ENCODE results near the gene ST8SIA5. TPM values are rescaled to one million over a fixed set of nuclear protein-coding genes. Genes with fewer than 3 reads are reported as not detected.

Gene ST8SIA5
- total RNA-seq, 1 donor from 2014 or later: 0.05 TPM

DNA sequence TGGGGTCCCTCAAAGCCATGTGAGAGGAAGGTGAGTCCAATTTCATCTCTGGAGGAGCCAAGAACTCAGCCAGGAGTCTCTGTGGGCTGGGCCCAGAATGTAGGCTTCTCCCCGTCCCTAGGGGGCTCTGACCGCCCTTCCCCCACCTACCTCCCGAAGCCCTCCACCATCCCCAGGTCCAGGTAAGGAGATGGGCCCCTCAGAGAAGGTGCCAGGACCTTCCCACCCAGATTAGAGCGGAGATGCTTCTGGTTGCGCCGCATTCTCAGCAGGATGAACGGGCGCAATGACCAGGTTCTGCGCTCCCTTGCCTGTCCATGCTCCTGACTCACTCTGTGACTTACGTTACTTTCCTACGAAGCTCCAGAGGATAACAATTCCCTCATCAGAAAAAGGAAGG lies 23.0 kb downstream of the ST8SIA5 start:
- peaks cover 16% of the 10 kb centered on the region for H3K9me3 Mint-ChIP-seq
- H3K27ac Mint-ChIP-seq: no peak overlapping the region
- no peak for DNase-seq (ENCODE audit: low spot score)
- H3K4me3 Mint-ChIP-seq (ENCODE audit: low read depth): no peak overlapping the region
- H3K27me3 Mint-ChIP-seq (ENCODE audit: low read depth): peaks cover 4% of the 10 kb centered on the region
- intact Hi-C loops (cut with micrococcal nuclease): no loop called here
- no peaks in the 10 kb centered on the region for H3K4me1 Mint-ChIP-seq (ENCODE audit: low read depth)
- H3K36me3 Mint-ChIP-seq (ENCODE audit: low read depth): no peaks in the 10 kb centered on the region

DNA sequence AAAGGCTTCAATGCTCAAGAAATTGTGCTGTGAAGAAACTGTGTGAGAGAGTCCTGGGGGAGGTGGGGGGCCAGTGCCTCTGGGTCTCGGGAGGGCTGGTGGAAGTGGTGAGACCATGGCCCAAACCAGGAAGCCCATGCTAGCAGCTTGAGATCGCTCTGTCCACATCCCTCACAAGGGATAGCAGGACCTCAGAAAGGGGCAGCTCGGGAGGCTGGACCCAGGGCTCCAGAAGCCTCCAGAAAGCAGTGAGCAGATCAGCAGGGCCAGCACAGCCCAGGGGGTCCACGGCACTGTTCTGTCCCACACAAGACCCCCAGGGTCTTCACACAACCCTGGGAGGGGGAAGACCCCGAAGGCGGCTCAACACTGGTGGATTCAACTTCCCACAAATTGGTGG lies 24.1 kb downstream of the ST8SIA5 start:
- no peak overlapping the region for H3K4me3 Mint-ChIP-seq (ENCODE audit: low read depth)
- H3K9me3 Mint-ChIP-seq: peaks cover 16% of the 10 kb centered on the region
- no peaks in the 10 kb centered on the region for H3K4me1 Mint-ChIP-seq (ENCODE audit: low read depth)
- no peaks in the 10 kb centered on the region for H3K36me3 Mint-ChIP-seq (ENCODE audit: low read depth)
- peaks cover 2% of the 10 kb centered on the region for H3K27me3 Mint-ChIP-seq (ENCODE audit: low read depth)
- no peak overlapping the region for H3K27ac Mint-ChIP-seq
- no peak for DNase-seq (ENCODE audit: low spot score)
- intact Hi-C loops (cut with micrococcal nuclease): no loop called here

DNA sequence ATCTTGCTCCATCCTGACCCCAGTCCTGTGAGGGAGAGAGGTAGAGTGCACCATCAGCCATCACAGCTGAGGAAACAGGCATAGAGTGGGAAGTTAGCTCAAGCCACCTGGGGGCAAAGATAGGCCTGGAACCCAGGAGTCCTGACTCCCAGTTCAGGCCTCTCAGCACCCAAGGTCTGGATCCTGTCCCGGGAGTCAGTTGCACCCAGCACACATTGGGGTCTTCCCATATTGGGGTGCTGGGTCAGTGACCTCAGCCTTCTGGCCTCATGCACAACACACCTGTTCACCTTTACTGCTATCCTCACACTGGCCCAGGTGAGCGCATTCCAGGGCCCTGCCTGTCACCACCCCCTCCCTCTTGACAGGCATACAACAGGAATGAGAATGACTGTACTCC lies 24.7 kb downstream of the ST8SIA5 start:
- Mint-ChIP-seq H3K27me3 (ENCODE audit: low read depth) (peaks cover 2% of the 10 kb centered on the region), H3K4me1 (ENCODE audit: low read depth) (no peaks in the 10 kb centered on the region), H3K4me3 (ENCODE audit: low read depth) (no peak overlapping the region), H3K9me3 (peaks cover 16% of the 10 kb centered on the region), H3K36me3 (ENCODE audit: low read depth) (no peaks in the 10 kb centered on the region), H3K27ac (no peak overlapping the region)
- no peak for DNase-seq (ENCODE audit: low spot score)
- intact Hi-C loops (cut with micrococcal nuclease): no loop called here

DNA sequence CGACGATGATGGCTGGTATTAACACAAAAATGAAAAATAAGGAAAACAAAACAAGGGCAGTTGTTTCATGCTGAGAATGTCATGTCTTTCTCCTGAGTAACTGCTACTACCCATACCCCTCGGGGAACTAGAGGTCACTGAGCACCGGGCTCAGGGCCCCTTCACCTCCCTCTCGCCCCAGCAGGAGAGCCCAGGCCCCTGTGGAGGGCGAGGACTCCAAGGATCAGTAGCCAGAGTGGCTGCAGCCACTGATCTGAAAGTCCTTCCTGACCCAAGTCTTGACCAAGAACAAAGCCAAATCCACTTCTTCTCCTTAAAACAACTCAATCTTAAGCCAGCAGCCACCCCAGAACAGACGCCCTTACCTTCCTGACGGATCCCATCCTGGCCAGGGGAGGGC lies 25.5 kb downstream of the ST8SIA5 start:
- H3K27me3 Mint-ChIP-seq (ENCODE audit: low read depth): no peaks in the 10 kb centered on the region
- H3K9me3 Mint-ChIP-seq: peaks cover 16% of the 10 kb centered on the region
- DNase-seq (ENCODE audit: low spot score): no peak
- no peaks in the 10 kb centered on the region for H3K36me3 Mint-ChIP-seq (ENCODE audit: low read depth)
- intact Hi-C loops (cut with micrococcal nuclease): no loop called here
- H3K27ac Mint-ChIP-seq: no peak overlapping the region
- no peak overlapping the region for H3K4me3 Mint-ChIP-seq (ENCODE audit: low read depth)
- H3K4me1 Mint-ChIP-seq (ENCODE audit: low read depth): no peaks in the 10 kb centered on the region

DNA sequence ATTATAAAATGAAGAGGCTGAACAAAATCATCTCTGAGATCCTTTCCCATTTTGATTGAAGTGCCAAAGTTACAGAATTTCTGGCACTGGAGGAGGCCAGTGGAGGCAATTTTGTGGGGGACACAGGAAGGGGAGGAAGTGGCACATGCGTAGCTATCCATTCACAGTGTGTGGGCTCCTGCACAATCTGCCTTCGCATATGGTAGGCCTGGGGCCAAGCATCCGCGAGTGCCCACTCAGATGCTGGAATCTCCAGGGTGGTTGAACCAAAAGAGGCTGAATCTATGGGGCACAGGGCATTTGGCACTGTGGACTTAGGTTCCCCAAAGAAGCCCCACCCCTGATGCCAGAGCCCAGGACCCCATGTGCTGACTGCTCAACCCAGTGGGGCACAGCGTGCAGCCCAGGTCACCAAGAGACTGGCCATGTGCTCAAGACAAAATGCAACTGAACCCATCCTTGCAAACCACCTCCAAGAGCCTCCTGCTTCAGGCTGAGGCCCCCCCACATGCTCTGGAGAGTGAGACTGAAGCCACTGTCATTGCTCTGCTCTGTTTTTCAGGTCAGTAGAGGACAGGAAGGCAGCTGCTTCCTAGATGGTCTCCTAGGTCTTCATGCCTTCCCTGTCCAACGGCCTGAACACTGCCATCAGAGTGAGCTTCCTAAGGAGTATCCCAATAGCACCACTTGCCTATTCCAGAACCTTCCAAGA lies 28.5 kb downstream of the ST8SIA5 start:
- Mint-ChIP-seq H3K27me3 (ENCODE audit: low read depth) (no peaks in the 10 kb centered on the region), H3K36me3 (ENCODE audit: low read depth) (no peaks in the 10 kb centered on the region), H3K4me1 (ENCODE audit: low read depth) (no peaks in the 10 kb centered on the region), H3K27ac (no peak overlapping the region), H3K9me3 (peaks cover 16% of the 10 kb centered on the region), H3K4me3 (ENCODE audit: low read depth) (no peak overlapping the region)
- intact Hi-C loops (cut with micrococcal nuclease): no loop called here
- no peak for DNase-seq (ENCODE audit: low spot score)

DNA sequence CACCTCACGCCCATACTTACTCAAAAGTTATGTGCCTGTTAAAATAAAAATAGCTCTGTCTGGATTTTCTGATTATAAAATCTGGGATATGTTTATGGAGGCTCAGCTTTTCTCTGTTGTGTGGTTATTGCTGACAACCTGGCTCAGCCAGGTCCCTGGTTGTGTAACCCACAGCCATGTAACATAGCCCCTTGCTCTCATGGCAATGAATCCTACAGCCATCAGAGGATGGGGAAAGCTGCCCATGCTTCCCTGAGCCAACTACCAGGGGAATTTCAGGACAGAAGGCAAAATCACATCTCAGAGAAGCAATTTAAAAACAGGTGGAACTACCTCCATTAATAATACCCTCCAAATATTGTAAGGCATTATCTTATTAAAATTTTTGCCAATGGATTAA lies 29.7 kb downstream of the ST8SIA5 start:
- H3K36me3 Mint-ChIP-seq (ENCODE audit: low read depth): no peaks in the 10 kb centered on the region
- DNase-seq (ENCODE audit: low spot score): no peak
- H3K27ac Mint-ChIP-seq: no peak overlapping the region
- no peaks in the 10 kb centered on the region for H3K4me1 Mint-ChIP-seq (ENCODE audit: low read depth)
- H3K4me3 Mint-ChIP-seq (ENCODE audit: low read depth): no peak overlapping the region
- intact Hi-C loops (cut with micrococcal nuclease): no loop called here
- peaks cover 16% of the 10 kb centered on the region for H3K9me3 Mint-ChIP-seq
- H3K27me3 Mint-ChIP-seq (ENCODE audit: low read depth): no peaks in the 10 kb centered on the region

DNA sequence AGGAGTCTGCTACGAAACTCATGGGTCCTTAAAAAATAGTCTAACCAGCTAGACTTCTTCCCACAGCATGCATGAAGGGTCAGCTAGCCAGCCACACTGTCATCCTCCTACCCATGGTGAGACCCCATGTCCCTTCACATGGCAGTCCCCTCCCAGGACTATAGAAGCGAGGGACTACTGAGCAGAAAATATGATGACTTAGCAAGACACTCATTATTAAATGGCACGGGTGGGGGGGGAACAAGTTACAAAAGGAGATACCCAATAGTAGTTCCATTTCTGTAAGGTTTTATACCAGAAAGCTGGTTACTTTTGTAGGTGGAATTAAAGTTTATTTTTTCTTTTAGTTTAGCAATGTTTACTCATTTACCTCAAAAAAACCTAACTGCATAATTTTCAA lies 31.5 kb downstream of the ST8SIA5 start:
- H3K36me3 Mint-ChIP-seq (ENCODE audit: low read depth): no peaks in the 10 kb centered on the region
- H3K4me3 Mint-ChIP-seq (ENCODE audit: low read depth): no peak overlapping the region
- no peaks in the 10 kb centered on the region for H3K27me3 Mint-ChIP-seq (ENCODE audit: low read depth)
- peaks cover 8% of the 10 kb centered on the region for H3K9me3 Mint-ChIP-seq
- DNase-seq (ENCODE audit: low spot score): no peak
- intact Hi-C loops (cut with micrococcal nuclease): no loop called here
- H3K4me1 Mint-ChIP-seq (ENCODE audit: low read depth): no peaks in the 10 kb centered on the region
- H3K27ac Mint-ChIP-seq: no peak overlapping the region

DNA sequence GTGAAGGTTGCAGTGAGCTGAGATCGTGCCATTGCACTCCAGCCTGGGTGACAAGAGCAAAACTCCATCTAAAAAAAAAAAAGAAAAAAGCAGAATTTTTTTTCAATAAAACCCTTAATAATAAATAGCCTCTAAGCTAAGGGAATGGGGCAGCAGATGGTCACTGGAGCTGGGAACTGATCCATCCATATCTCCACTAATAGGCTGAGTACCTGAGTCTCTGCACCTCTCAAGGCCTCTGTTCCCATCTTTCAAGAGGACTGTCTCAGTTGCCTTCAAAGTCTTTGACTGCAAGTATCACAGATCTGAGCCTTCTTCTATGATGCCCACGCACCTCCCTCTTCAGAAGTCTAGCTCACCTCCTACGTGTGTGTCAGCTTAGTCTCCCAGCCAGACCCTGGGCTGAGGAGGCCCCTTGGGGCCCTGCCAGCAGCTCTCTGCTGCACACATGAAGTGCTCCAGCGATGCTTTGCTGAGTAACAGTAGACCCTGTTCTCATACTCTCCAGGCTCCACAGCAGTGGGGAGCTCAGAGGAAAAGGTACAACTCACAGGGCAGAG lies 32.9 kb downstream of the ST8SIA5 start:
- intact Hi-C loops (cut with micrococcal nuclease): no loop called here
- H3K27me3 Mint-ChIP-seq (ENCODE audit: low read depth): peaks cover 1% of the 10 kb centered on the region
- no peaks in the 10 kb centered on the region for H3K4me1 Mint-ChIP-seq (ENCODE audit: low read depth)
- H3K36me3 Mint-ChIP-seq (ENCODE audit: low read depth): no peaks in the 10 kb centered on the region
- DNase-seq (ENCODE audit: low spot score): no peak
- no peaks in the 10 kb centered on the region for H3K9me3 Mint-ChIP-seq
- no peak overlapping the region for H3K27ac Mint-ChIP-seq
- no peak overlapping the region for H3K4me3 Mint-ChIP-seq (ENCODE audit: low read depth)

DNA sequence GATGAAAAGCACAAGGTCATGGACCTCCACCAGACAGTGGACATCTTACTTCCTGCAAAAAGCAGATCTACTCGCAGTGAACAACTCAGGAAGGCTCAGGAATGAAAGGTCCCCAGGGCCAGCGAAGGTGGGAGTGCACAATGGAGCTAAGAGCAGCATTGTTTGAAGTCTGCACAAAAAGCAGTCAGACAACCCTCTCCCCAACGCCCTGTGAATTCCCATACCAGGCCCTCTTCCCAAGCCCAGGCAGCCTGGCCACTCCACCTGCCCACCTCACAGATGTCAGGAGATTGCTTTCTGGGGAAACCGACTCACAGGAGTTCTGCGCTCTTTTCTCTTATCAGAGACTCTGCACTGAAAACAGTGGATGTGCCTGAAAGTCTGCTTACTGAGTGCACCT lies 34.8 kb downstream of the ST8SIA5 start:
- Mint-ChIP-seq H3K36me3 (ENCODE audit: low read depth) (no peaks in the 10 kb centered on the region), H3K4me1 (ENCODE audit: low read depth) (no peaks in the 10 kb centered on the region), H3K9me3 (no peaks in the 10 kb centered on the region), H3K27ac (no peak overlapping the region), H3K4me3 (ENCODE audit: low read depth) (no peak overlapping the region), H3K27me3 (ENCODE audit: low read depth) (peaks cover 1% of the 10 kb centered on the region)
- no peak for DNase-seq (ENCODE audit: low spot score)
- intact Hi-C loops (cut with micrococcal nuclease): no loop called here

DNA sequence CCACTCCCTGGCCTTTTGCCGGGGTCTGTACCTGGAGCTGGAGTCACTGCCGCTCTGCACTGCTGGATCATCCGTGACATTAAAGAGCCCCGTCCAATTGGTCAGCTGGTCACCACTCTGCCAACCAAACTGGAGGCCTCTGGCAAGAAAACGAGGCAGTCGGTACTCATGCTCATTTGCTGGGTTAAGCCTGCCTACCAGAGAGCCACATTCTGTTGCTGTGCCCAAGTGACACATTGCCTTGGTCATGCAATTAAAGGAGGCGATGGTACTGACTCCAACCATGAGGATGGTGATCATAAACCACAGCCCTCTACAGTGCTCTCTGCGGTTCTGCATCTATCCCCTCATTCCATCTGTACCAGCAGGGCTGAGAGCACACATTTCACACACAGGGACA lies 35.5 kb downstream of the ST8SIA5 start:
- intact Hi-C loops (cut with micrococcal nuclease): no loop called here
- DNase-seq (ENCODE audit: low spot score): no peak
- H3K4me3 Mint-ChIP-seq (ENCODE audit: low read depth): no peak overlapping the region
- peaks cover 1% of the 10 kb centered on the region for H3K27me3 Mint-ChIP-seq (ENCODE audit: low read depth)
- H3K4me1 Mint-ChIP-seq (ENCODE audit: low read depth): no peaks in the 10 kb centered on the region
- H3K36me3 Mint-ChIP-seq (ENCODE audit: low read depth): no peaks in the 10 kb centered on the region
- no peaks in the 10 kb centered on the region for H3K9me3 Mint-ChIP-seq
- no peak overlapping the region for H3K27ac Mint-ChIP-seq

DNA sequence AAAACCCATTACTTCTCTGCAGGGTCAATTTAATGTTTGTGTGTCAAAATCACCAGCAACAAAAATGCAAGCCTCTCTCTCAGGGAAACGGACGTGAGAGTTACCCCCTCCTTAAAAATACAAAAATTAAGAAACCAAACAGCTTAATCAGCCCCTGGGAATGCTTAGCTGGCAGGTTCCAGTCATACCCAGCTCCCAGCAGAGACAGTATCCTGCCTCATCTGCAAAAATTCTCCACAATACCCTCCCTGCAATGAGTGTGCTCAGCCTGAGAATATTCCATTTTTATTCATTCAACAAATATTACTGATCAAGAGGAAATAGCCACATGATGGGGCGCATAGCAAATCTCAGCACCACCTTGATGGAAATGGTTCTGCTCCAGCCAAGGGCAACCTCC lies 36.3 kb downstream of the ST8SIA5 start:
- Mint-ChIP-seq H3K9me3 (no peaks in the 10 kb centered on the region), H3K4me3 (ENCODE audit: low read depth) (no peak overlapping the region), H3K4me1 (ENCODE audit: low read depth) (no peaks in the 10 kb centered on the region), H3K27ac (no peak overlapping the region), H3K36me3 (ENCODE audit: low read depth) (no peaks in the 10 kb centered on the region), H3K27me3 (ENCODE audit: low read depth) (peaks cover 1% of the 10 kb centered on the region)
- DNase-seq (ENCODE audit: low spot score): no peak
- intact Hi-C loops (cut with micrococcal nuclease): no loop called here

DNA sequence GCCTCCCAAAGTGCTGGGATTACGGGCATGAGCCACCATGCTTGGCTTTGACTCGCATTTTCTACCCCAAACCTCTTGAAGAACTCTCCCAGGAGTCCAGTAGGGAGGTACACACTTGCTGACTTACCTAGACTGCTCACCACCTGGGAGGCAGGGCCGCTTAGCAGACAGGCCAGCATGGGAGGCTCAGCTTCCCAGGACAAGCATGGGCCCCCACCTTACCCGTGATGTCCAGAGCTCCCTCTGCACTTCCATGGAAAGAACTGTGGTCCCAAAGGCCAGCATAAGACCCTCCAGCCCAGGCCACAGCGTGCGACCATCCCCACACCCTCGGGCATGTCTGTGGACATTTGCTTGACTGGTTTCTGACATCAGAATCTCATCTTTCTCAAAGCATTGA lies 36.8 kb downstream of the ST8SIA5 start:
- H3K4me1 Mint-ChIP-seq (ENCODE audit: low read depth): no peaks in the 10 kb centered on the region
- peaks cover 1% of the 10 kb centered on the region for H3K27me3 Mint-ChIP-seq (ENCODE audit: low read depth)
- no peaks in the 10 kb centered on the region for H3K36me3 Mint-ChIP-seq (ENCODE audit: low read depth)
- H3K27ac Mint-ChIP-seq: no peak overlapping the region
- intact Hi-C loops (cut with micrococcal nuclease): no loop called here
- H3K9me3 Mint-ChIP-seq: no peaks in the 10 kb centered on the region
- no peak overlapping the region for H3K4me3 Mint-ChIP-seq (ENCODE audit: low read depth)
- no peak for DNase-seq (ENCODE audit: low spot score)

DNA sequence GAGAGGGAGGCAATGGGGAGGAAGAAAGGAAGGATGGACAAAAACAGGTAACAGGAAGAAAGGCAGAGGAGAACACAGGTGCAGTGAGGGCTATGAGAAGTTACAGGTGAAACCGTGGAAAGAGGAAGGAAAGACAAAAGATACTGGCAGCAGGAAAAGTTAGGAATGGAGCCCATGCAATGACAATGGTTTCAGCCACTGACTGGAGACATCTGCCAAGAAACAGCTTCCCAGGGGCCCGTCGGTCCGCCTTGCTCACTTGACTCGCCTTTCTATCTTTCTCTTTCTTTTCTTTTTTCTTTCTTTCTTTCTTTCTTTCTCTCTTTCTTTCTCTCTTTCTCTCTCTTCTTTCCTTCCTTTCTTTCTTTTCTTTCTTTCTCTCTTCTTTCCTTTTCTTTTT lies 37.5 kb downstream of the ST8SIA5 start:
- H3K9me3 Mint-ChIP-seq: no peaks in the 10 kb centered on the region
- no peak for DNase-seq (ENCODE audit: low spot score)
- peaks cover 1% of the 10 kb centered on the region for H3K27me3 Mint-ChIP-seq (ENCODE audit: low read depth)
- no peaks in the 10 kb centered on the region for H3K4me1 Mint-ChIP-seq (ENCODE audit: low read depth)
- no peaks in the 10 kb centered on the region for H3K36me3 Mint-ChIP-seq (ENCODE audit: low read depth)
- no peak overlapping the region for H3K4me3 Mint-ChIP-seq (ENCODE audit: low read depth)
- H3K27ac Mint-ChIP-seq: no peak overlapping the region
- intact Hi-C loops (cut with micrococcal nuclease): no loop called here
